ENCODE results near the gene EDEM1.
"Not testable (repeated sequence)": the region's sequence is repeated elsewhere in the genome, so short reads cannot be mapped to it uniquely, and the experiment has no call there.

Gene EDEM1

GRCh38 chr3:5170975-5171374, 16.5 kb upstream of the EDEM1 start:
- no peak for DNase-seq

- no peak for DNase-seq
Observed at GRCh38 chr3:5172018-5172417, 15.5 kb upstream of the EDEM1 start.

GRCh38 chr3:5179036-5179435, 8.5 kb upstream of the EDEM1 start:
- not testable (repeated sequence) for DNase-seq

- DNase-seq, result no peak
Observed at GRCh38 chr3:5181469-5182141, 5.9 kb upstream of the EDEM1 start.

- not testable (repeated sequence) for DNase-seq
Observed at GRCh38 chr3:5183714-5184113, 3.8 kb upstream of the EDEM1 start.

- DNase-seq, result no peak
Observed at GRCh38 chr3:5184499-5184898, 3.0 kb upstream of the EDEM1 start.

- no peak for DNase-seq
Observed at GRCh38 chr3:5185093-5185673, 2.3 kb upstream of the EDEM1 start.

- DNase-seq, result peak; percentile 6
Observed at GRCh38 chr3:5186089-5186857, 1.2 kb upstream of the EDEM1 start.

GRCh38 chr3:5186858-5187155, 700 bp upstream of the EDEM1 start:
- no peak for DNase-seq

GRCh38 chr3:5187920-5188418, 462 bp downstream of the EDEM1 start:
- no peak for DNase-seq

GRCh38 chr3:5188419-5189221, 1.1 kb downstream of the EDEM1 start:
- peak; percentile 83 for DNase-seq

- DNase-seq, result no peak
Observed at GRCh38 chr3:5190147-5190791, 2.8 kb downstream of the EDEM1 start.

GRCh38 chr3:5191555-5192304, 4.2 kb downstream of the EDEM1 start:
- DNase-seq, result no peak

GRCh38 chr3:5192571-5193365, 5.3 kb downstream of the EDEM1 start:
- DNase-seq, result no peak

- no peak for DNase-seq
Observed at GRCh38 chr3:5194341-5194740, 6.8 kb downstream of the EDEM1 start.

GRCh38 chr3:5194801-5195509, 7.4 kb downstream of the EDEM1 start:
- DNase-seq, result no peak

- no peak for DNase-seq
Observed at GRCh38 chr3:5195605-5196004, 8.1 kb downstream of the EDEM1 start.

- DNase-seq, result no peak
Observed at GRCh38 chr3:5197022-5197421, 9.5 kb downstream of the EDEM1 start.

- no peak for DNase-seq
Observed at GRCh38 chr3:5197470-5198312, 10.2 kb downstream of the EDEM1 start.
